SK-N-SH (cell line): ENCODE results near the gene HEPHL1.

Experiments
- CHD2 ChIP-seq: fragments of 150-350 bp; IDR thresholded peaks from 2 replicates; pipeline ENCODE4 v1.6.1; 2018; ENCODE audit warnings: low read length; ENCODE audit not compliant: partially characterized antibody
- EP300 ChIP-seq, 2 experiments: IDR thresholded peaks; 2 replicates each; pipeline versions ENCODE4 v1.4.0 to v1.6.1; 2012; ENCODE audit warnings: borderline replicate concordance in 1 of 2, low read depth in 1 of 2, low read length in 1 of 2
- EZH2phosphoT487 ChIP-seq: fragments of 200-600 bp; sonication (generic); IDR thresholded peaks from 2 replicates; pipeline ENCODE4 v1.6.1; 2017; ENCODE audit warnings: low read depth, mixed run types, mild to moderate bottlenecking, antibody characterized with exemption, moderate library complexity, borderline replicate concordance
- GABPA ChIP-seq: IDR thresholded peaks from 2 replicates; pipeline ENCODE4 v1.4.0; 2012; ENCODE audit warnings: low read depth, mild to moderate bottlenecking
- JUND ChIP-seq: IDR thresholded peaks from 2 replicates; pipeline ENCODE4 v1.4.0; 2012
- POLR2AphosphoS5 ChIP-seq: IDR thresholded peaks from 2 replicates; pipeline ENCODE4 v1.6.1; 2012; ENCODE audit warnings: low read depth, low read length
- RAD21 ChIP-seq: IDR thresholded peaks from 2 replicates; pipeline ENCODE4 v1.6.1; 2012; ENCODE audit warnings: mild to moderate bottlenecking, low read length
- RCOR1 ChIP-seq: fragments of 150-350 bp; IDR thresholded peaks from 2 replicates; pipeline ENCODE4 v1.6.1; 2017; ENCODE audit warnings: antibody characterized with exemption, low read length
- REST ChIP-seq: IDR thresholded peaks from 2 replicates; pipeline ENCODE4 v1.6.1; 2012; ENCODE audit warnings: mild to moderate bottlenecking, low read depth, low read length, moderate library complexity
- SIN3A ChIP-seq: IDR thresholded peaks from 2 replicates; pipeline ENCODE4 v1.6.1; 2012; ENCODE audit warnings: low read depth, mild to moderate bottlenecking, low read length, moderate library complexity, borderline replicate concordance
- TAF1 ChIP-seq: IDR thresholded peaks from 2 replicates; pipeline ENCODE4 v1.6.1; 2012; ENCODE audit warnings: low read depth, mild to moderate bottlenecking, low read length, moderate library complexity, borderline replicate concordance
- YY1 ChIP-seq: IDR thresholded peaks from 2 replicates; pipeline ENCODE4 v1.4.0; 2012; ENCODE audit warnings: low read depth, mild to moderate bottlenecking
- TF ChIP-seq, protein P1 (sequence below): fragments of 200-600 bp; sonication (generic); IDR thresholded peaks from 2 replicates; pipeline ENCODE4 v1.6.1; 2017; ENCODE audit warnings: antibody characterized with exemption, mild to moderate bottlenecking, moderate library complexity
- TF ChIP-seq, protein P2 (sequence below): IDR thresholded peaks from 2 replicates; pipeline ENCODE4 v1.4.0; 2012; ENCODE audit warnings: low read depth

DNA sequence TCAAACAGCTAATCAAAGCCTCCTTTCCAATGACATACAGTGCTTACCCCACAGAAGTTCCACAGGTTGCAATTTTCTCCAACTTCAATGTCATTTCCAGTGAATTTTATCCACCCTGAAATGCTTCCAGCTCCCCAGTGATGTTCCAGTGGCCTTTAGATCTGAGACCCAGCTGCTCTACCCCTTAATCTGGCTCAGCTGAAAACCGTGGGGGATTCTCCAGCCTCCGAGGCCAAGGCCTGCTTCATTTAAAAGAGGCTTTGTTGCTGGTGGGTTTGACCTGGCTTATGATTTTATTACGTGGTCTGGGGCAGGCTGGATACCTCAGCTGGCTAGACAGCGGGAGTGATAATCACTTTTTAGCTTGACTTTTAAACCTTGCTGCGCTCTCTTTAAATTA is 10.9 kb downstream of the HEPHL1 start:
- TF ChIP-seq JUND (no peak), EP300 (IDR thresholded peaks at IDR 0.05; ENCODE audit: borderline replicate concordance in 1 of 2, low read depth in 1 of 2, low read length in 1 of 2) (no peak), EZH2phosphoT487 (no peak), GABPA (no peak), CHD2 (no peak), RAD21 (no peak), YY1 (no peak), REST (no peak), POLR2AphosphoS5 (no peak), RCOR1 (no peak), SIN3A (no peak), TAF1 (no peak)
- TF ChIP-seq, protein P1, sequence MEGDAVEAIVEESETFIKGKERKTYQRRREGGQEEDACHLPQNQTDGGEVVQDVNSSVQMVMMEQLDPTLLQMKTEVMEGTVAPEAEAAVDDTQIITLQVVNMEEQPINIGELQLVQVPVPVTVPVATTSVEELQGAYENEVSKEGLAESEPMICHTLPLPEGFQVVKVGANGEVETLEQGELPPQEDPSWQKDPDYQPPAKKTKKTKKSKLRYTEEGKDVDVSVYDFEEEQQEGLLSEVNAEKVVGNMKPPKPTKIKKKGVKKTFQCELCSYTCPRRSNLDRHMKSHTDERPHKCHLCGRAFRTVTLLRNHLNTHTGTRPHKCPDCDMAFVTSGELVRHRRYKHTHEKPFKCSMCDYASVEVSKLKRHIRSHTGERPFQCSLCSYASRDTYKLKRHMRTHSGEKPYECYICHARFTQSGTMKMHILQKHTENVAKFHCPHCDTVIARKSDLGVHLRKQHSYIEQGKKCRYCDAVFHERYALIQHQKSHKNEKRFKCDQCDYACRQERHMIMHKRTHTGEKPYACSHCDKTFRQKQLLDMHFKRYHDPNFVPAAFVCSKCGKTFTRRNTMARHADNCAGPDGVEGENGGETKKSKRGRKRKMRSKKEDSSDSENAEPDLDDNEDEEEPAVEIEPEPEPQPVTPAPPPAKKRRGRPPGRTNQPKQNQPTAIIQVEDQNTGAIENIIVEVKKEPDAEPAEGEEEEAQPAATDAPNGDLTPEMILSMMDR, result no peak
- TF ChIP-seq, protein P2, sequence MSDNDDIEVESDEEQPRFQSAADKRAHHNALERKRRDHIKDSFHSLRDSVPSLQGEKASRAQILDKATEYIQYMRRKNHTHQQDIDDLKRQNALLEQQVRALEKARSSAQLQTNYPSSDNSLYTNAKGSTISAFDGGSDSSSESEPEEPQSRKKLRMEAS, result no peak
